Left kidney (tissue), 2 donors: ENCODE data around the gene NAPA. TPM values are rescaled to one million over a fixed set of nuclear protein-coding genes. Genes with fewer than 3 reads are reported as not detected.
"Not testable (repeated sequence)": the region's sequence is repeated elsewhere in the genome, so short reads cannot be mapped to it uniquely, and the experiment has no call there.

ENCODE experiments used
- DNase-seq: peaks from one replicate; pipeline ENCODE4 v3.0.0-alpha.2; 2013
- polyA plus RNA-seq: library from polyadenylated mRNA; unstranded; fragments of 120-200 nt; gene quantifications from one replicate; pipeline ENCODE4 v1.2.1, GENCODE V29; 2013; ENCODE audit not compliant: insufficient read length

NAPA gene
- polyA plus RNA-seq, 1 donor = 150 TPM

DNA sequence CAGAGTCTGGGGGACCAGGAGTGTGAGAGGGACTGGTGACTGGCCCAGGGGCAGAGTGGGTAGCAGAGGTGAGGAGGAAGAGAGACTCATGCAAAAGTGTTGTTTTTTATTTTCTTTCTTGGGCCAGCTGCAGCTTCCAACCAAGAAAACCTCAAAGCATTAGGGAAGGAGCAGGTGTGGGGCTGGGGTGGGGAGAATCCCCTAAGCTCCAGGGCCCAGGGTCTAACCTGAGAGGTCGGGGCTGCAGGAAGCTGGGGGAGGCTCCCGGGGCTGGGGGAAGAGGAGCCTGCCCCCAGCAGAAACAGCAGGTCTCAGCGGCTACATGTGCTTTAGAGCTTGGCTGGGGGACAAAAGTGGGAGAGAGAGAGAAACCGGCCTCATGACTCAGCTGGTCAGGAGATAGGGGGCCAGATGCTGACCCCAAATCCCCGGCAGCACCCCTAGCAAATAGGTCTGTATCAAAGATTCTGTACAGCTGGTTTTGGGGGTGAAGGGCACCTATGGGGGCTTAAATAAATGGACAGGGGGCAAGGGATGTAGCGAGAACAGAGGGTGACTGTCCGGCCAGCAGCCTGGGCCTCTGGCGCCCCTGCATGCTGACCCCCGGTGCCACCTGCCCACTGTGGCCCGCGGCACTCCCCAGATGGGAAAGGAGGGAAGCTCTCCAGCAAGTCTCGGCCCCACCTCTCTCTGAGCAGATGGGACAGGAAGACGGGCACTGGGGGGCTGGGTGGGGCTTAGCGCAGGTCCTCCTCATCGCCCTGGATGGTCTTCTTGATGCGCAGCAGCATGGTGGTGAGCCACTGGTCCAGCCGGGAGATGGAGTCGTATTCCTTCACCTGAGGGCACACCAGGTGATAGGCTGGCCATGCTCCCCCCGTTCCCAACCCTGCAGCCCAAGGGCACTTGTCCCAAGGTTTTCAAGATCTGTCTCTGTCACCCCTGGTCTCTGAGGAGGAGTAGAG, 27.0 kb downstream of the NAPA start:
- DNase-seq = no peak

DNA sequence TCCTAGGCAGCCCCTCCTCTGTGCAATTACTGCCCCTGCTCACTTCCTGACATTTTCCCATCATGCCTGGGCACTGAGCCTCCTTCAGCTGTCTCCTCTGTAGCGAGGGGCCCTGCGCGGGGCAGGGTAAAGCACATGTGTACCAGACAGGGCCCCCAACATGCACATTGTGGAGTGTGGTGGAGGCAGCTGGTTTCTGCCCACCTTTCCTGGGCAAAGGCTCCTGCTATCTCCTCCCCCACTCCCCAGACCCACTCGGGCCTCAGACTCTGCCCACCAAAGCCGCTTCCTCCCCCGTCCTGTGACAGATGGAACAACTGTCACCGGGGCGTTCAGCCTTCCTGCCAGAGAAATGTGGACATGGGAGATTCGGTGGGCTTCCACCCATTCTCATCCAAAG, 28.0 kb downstream of the NAPA start:
- no peak for DNase-seq

DNA sequence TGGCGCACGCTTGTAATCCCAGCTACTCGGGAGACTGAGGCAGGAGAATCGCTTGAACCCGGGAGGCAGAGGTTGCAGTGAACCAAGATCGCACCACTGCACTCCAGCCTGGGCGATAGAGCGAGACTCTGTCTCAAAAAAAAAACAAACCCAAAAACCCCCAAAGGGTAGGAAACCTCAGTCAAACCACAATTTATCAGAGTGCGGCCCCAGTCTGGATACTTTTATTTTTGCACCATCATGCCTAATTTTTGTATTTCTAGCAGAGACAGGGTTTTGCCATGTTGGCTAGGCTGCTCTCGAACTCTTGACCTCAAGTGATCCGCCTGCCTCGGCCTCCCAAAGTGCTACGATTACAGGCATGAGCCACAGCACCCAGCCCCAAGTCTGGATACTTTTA, 28.6 kb downstream of the NAPA start:
- DNase-seq = not testable (repeated sequence)

DNA sequence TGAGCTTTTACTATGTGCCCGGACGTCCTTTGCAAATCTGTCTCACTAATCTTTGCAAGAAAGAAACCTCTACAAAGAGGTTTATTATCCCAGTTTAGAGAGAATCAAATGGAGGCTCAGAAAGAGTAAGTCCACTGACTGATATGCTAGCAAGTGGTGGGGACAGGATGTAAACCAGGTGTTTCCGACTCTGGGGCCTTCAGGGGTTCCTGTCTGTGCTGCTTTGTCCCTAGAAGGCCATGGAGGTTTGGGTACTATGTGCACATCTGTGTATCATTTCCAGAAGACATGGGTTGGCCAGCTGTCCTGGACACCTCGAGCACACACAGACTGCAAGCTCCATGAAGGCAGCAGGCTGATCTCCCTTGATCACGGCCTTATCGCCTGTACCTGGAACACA, 29.7 kb downstream of the NAPA start:
- no peak for DNase-seq

DNA sequence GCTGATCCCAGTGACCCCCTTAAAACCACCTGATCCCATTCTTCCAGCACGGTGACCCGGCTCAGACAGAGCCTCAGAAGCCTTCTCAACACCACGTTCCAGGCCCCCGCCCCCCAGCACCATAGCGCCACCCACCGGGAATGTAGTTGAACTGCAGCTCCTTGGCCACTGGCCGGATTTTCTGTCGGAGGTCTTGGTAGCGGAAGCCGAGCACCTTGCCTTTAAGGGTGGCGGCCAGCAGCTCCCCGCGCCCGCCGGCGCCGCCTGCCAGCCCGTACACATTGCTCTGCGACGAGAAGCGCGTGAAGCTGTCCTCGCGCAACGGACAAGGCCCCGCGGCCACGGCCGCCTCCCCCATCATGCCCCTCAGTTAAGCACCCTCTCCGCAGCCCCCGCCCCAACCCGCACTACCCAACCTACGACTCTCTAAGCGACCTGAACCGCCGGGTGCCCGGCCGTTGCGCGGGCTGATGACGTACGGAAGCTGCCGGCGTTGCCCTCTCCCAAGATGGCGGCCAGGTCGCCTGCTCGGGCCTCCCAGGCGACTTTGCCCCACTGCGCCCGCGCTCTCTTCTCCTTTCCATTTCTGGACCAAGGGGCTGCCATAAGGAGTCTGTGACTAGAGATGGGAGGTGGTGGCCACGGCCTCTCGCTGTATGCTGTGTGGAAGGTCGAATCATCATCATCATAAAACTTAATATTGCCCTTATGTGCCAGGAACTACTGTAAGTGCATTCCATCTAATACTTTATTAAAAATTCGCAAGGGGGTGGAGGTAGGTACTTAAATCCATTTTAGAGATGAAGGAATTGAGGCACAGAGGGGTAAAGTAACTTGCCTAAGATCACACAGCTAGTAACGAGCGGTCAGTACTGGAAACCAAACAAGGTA, 30.8 kb downstream of the NAPA start, which contains the start of gene KPTN:
TSS of gene KPTN (minus strand) at position 420 of the 891 bp plus-strand sequence. CDS start at position 361, 59 bp downstream.
- DNase-seq = peak; percentile 84

DNA sequence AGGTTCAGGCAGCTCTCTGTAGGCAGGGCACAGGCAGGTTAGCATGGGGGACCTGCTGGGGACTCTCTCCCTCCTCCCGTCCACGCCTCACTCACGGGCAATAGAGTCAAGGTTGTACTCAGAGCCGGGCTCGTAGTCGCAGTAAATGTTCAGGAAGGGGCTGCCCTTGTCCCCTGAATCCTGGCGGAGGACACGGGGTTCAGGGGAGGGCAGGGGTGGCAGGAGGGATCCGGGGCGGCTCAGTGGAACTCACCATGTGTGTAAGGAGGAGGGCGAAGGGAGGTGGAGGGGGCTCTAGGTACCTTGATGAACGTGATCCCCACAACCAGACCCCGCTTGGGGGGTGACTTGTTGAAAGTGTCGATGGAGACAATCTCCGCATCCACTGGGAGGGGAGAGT, 31.7 kb downstream of the NAPA start:
- DNase-seq = no peak

DNA sequence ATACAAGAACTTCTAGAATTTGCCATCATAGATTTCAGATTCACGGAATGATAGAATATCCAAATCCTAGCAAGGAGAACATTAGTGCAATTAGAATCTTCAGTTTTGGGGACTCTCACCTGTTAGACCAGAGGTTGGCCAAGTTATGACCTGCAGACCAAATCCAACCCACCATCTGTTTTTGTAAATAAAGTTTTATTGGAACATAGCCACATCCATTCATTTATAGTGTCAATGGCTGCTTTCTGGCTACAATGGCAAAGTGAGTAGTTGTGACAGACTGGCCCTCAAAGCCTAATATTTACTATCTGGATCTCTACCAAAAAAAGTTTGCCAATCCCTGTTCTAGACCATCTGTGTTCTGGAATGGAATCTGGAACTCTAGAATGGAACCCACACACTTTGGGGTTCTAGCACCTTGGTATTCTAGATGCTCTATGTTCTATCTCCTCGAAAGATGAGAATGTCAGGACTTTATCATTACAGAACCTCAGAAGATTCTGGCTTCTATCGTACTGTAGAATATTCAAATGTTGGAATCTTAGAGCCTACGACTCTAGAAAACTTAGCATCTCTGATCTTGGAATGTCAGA, 33.3 kb downstream of the NAPA start:
- DNase-seq = no peak

DNA sequence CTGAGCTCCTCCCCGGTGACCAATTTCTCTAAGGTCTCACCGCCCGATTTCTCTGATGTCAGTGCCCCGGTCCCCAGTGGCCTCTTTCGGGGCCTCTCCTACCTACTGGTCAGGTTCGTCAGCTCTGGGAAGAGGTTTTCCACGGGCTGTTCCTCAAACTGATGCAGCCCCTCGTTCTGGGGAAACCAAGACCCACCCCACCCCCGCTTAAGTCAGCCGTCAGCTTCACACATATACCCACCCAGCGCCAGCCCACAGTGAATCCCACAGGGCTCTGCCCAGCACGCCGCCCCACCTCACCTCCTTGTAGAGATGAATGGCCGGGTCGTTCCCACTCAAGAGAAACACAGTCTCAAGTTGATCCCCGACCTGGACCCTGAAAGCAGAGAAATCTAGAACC, 34.2 kb downstream of the NAPA start:
- DNase-seq = no peak

DNA sequence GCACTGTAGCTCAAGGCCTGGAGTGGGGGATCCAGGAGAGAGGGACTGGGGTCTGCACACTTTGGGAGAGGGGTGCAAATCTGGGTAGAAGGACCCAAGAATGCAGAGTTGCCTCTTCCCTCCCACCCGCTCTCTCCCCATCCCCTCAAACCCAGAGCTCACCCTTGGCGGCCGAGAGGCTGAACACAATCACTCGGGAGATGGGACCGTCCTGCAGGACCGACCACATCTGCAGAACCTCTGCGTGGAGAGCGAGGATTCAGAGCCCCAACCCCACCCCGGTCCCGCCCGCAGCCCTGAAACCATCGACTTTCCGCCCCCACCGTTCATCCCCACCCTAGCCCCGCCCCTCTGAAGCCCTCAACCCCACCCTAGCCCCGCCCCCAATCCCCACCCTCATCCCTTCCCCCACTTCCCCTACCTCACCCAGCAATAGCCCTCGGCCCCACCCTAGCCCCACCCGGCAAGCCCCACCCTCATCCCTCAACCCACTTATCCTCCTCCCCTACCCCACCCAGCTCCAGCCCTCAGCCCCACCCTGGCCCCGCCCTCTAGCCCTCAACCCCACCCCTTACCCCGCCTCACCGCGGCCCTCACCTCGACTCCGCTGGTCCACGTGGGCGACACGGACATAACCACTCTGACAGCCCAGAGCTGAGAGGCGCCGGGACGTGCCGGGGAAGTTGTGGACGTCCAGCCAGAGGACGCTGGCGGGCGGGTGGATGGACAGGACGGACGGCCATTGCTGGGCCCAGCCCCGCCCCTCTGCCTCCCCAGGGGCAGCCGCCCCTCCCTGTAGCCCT, 35.0 kb downstream of the NAPA start:
- no peak for DNase-seq

DNA sequence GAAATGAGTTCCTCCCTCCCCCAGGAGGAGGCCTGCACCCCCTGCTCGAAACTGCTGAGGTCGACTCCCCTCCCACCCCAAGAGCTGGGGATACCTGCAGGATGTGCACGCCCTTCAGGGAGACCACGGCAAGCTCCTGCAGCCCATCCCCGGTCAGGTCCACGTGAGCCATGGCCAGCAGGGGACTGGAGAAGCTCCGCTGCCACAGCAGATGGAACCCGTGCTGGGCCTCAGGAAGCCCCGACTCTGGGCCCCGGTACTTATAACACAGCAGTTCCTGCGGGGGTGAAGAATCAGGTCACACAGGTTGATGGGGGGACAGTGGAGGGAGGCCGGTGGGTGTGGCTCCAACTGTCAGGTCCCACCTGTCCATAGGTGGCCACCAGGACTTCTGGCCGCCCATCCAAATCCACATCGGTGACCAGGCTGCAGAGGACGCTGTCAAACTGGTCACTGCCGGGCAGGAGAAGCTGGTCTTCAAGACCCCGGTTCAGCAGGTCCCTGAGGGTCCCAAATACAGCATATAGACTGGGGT, 38.4 kb downstream of the NAPA start:
- no peak for DNase-seq

DNA sequence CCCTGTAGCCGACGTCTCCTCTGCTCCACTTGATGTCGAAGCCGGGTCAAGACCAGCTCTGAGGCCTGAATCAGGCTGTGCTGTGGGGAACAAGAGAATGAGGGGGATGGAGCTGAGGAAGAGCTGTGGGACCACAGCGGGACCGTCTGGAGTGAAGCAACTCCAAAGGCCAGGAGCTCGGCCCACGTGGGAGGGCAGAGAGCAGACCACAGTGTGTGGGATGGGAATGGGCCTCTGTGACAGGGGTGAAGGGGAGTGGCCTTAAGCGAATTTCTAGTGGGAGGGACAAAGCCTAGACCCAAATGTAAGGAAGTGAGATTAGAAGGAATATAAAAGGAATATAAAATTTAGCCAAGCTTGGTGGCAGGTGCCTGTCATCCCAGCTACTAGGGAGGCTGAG, 39.4 kb downstream of the NAPA start:
- DNase-seq = no peak

DNA sequence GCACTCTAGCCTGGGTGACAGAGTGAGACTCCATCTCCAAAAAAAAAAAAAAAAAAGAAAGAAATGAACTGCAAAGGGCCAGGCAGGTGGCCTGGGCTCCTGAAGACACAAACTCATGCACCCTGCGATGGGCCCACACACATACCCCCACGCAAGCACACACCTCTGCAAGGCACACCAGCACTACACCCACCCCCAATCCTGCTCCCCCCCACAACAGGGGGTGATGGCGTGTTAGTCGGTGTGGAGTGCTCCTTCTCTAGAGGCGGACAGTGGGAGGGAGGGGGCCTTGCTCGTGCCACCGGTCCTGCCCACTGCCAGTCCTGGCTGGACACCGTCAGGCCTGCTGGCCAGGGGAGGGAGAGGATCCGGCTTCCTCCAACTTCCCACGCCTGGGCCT, 41.5 kb downstream of the NAPA start:
- DNase-seq = no peak

DNA sequence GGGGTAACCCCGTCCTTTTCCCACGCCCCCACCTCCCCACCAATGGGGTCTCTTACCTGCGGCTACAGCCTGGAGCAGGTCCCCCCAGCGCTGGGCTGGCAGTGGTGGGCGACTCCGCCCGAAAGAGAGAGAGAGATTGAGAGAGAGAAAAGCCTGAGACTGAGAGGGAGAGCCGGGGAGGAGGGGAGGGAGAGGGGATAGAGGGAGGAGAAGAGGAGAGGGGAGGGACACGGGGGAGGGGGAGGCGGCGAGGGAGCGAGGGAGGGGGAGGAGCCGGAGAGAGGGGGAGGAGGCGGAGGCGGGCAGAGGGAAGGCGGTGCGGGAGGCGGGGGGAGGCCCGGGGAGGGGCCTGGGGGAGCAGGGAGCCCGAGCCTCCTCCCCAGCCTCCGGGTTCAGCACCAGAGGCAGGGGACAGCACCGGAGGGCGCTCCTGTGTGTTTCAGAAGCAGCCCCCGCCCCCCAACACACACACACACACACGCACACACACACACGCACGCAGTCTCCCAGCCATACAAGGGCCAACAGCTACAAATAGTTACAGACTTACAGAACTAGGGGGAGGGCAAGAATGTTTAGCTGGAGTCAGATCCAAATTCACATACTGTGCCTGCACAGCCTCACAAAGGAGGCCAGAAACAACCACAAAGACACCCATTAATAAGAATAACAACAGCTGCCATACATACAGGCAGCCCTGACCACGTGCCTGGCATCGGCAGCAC, 43.0 kb downstream of the NAPA start, which contains the start of gene SLC8A2:
TSS of gene SLC8A2 (minus strand) at position 161 of the 725 bp plus-strand sequence. CDS start 5,490 bp downstream, outside the sequence.
- DNase-seq = peak; percentile 89

DNA sequence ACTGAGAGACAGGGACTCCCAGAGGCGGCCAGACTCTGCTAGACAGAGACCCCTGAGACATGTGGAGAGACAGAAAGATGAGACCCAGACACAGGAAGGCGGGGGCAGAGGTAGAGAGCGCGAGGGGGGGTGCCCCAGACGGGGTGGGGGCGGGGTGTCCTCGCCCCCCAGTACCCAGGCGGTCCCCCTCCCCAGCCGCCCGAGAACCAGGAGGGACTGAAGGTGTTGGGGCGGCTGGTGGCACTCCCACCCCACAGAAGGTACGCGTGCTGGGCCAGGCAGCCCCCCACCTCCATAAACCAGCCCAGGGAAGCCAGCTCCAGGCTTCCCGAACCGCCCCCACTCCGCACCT, 43.5 kb downstream of the NAPA start:
- no peak for DNase-seq

DNA sequence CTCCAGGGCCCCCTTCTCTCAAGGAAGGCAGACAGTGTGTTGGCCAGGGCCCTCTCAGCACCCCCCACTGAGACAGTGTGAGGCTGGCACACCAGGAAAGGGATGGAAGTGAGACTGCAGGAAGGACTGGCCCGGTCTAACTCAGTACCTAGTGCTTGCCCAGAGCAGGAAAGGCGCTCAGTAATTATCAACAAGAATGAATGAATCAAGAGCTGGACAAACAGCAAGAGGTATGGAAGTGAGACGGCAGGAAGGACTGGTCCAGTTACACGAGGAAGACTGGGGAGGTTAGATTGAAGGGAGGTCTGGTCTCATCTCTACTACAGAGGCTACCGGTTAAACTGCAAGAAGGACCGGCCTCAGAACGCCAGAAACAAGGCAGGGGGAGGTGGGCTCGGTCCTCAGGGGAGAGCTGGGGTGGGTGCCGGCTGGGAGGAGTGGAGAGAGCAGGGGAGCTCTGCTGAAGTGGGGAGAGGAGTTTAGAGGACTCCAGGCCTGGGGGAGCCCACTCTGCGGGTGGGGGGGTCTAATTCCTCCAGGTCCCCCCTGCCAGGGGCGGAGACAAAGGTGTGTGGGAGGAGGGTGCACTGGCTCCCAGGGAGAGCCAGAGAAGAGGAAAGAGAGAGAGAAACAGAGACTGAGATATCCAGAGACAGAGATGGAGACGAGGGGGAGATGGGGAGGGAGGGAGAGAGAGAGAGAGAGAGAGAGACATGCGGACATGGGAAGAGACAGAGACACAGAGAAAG, 44.2 kb downstream of the NAPA start:
- DNase-seq = no peak

DNA sequence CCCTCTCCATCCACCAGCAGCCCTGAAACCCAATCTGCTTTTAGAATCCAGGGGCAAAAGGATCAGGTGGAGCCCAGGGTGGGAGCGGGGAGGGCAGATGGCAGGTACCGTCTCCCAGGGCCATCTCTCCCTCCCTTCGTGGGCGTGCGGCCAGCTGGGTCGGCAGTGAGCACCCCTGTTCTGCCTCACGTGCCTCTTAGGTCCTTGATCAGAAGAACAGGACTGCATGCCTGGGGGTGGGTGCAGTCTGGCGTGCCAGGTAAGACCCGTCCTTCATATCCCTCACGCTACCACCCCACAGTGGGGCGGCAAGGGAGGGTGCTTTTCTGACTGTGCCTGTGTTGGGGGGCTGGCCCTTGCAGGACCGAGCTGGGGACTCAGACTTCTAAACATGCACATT, 45.1 kb downstream of the NAPA start:
- DNase-seq = no peak

DNA sequence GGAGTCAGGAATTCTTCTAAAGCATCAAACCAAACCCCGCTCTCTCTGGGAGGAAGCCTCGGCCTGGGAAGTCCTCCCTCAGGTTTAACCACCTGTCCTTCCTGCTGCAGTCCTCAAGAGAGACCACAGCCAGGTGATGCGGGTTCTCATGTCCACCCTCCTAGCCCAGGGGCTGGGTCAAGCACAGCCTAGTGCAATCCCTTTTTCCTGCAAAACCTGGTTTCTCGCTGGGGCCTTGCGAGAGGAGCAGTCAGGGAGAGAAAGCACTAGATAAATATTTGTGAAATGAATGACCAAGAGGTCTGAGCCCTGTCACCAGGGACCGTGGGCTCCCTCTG, 45.5 kb downstream of the NAPA start:
- no peak for DNase-seq

DNA sequence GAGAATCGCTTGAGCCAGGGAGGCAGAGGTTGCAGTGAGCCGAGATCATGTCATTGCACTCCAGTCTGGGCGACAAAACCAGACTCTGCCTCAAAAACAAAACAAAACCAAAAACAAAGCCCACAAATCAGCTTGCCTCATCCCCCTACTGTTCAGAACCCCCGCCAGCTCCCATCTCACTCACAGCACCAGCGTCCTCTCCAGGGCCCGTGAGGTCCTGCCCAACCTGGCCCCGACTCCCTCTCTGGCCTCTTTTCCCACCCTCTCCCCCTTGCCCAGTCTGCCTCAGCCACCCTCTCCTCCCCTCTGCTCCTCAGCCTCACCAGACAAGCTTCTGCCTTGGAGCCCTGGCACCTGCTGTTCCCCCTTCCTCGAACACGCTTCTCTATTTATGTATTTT, 46.9 kb downstream of the NAPA start:
- no peak for DNase-seq

DNA sequence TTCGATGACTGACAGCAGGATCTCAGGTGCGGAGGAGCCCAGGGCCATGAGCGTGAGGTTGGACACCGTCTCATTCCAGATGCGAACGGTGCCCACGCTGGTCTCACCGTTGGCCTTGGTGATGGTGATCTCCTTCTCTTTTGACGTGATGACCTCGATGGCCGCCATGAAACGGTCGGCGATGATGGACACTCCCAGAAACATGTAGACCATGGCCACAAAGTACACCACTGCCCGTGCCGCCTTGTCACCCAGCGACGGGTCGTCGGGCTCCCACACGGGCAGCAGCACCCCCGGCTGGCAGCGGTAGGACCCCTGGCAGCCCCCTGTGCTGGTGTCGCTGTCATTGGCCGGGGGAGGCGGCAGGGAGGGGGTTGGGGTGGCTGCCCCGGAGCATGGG, 48.9 kb downstream of the NAPA start:
- no peak for DNase-seq
